ENCODE measurements around the gene TTC9B. TPM values are rescaled to one million over a fixed set of nuclear protein-coding genes. Genes with fewer than 3 reads are reported as not detected.

The TTC9B gene
- polyA plus RNA-seq, 2 of the 4 experiments (the other 2 are of a cell fraction): not detected

DNA sequence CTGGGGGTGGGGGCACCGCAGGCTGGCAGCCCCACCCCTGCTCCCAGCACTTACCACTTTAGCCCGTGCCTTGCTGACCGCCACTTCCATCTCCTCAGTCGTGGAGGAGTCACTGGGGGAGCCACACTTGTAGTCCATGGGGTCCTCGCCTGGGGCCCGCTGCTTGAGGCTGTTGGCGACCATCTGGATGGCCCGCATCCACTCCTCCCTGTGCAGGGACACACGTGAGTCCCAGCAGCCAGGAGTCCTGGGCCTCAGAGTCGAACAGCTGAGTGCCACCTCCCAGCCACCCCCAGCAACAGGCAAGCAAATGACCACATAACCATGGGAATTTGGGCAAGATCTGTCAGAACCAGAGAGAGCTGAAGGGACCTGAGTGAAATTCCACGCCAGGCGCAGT lies 24.3 kb upstream of the TTC9B start:
- CTCF ChIA-PET: interaction anchor here (0.7 to 1.8 kb wide), 6 partner anchors 10 to 103 kb away, joined by 3 to 8 read pairs (median 4); no protein-coding TSS in a partner anchor
- ATAC-seq: no peak
- no peaks in the 10 kb centered on the region for H3K9me3 ChIP-seq
- DNase-seq (ENCODE audit: low read depth in 1 of 2, low spot score in 1 of 2): no peak
- H3K4me2 ChIP-seq: no peak overlapping the region
- POLR2A ChIA-PET: no interaction called here
- FAIRE-seq: no peak
- 90% methylated on average over 12 of the region's 12 CpGs for WGBS (ENCODE audit: missing lambda C conversion rate)
- H3K4me3 ChIP-seq: no peak overlapping the region
- TF ChIP-seq FOSB (CRISPR knock-in tag; IDR thresholded peaks at IDR 0.05): no peak
- TF ChIP-seq HDAC2 (IDR thresholded peaks at IDR 0.05): no peak
- no peak for TF ChIP-seq PHF8 (IDR thresholded peaks at IDR 0.05; ENCODE audit: borderline replicate concordance, low read depth)
- no peak for TF ChIP-seq TP53 (CRISPR knock-in tag; IDR thresholded peaks at IDR 0.05)
- TF ChIP-seq CEBPB (IDR thresholded peaks at IDR 0.05): no peak
- TF ChIP-seq, protein P1, sequence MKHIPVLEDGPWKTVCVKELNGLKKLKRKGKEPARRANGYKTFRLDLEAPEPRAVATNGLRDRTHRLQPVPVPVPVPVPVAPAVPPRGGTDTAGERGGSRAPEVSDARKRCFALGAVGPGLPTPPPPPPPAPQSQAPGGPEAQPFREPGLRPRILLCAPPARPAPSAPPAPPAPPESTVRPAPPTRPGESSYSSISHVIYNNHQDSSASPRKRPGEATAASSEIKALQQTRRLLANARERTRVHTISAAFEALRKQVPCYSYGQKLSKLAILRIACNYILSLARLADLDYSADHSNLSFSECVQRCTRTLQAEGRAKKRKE (CRISPR knock-in tag; IDR thresholded peaks at IDR 0.05; ENCODE audit: low read depth): no peak
- no peak for TF ChIP-seq CTCF (IDR thresholded peaks at IDR 0.05)
- no peak for TF ChIP-seq MAX (IDR thresholded peaks at IDR 0.05)
- TF ChIP-seq RFX5 (IDR thresholded peaks at IDR 0.05): no peak
- TF ChIP-seq ZC3H11A (IDR thresholded peaks at IDR 0.05): no peak
- TF ChIP-seq TFCP2L1 (CRISPR knock-in tag; IDR thresholded peaks at IDR 0.05): no peak
- no peak for TF ChIP-seq EHF (CRISPR knock-in tag; IDR thresholded peaks at IDR 0.05)
- no peak for TF ChIP-seq CBX2 (IDR thresholded peaks at IDR 0.05; ENCODE audit: borderline replicate concordance, low read depth)
- TF ChIP-seq BCL3 (IDR thresholded peaks at IDR 0.05): no peak
- TF ChIP-seq EHMT2 (IDR thresholded peaks at IDR 0.05; ENCODE audit: low read depth): no peak
- TF ChIP-seq E2F6 (IDR thresholded peaks at IDR 0.05; ENCODE audit: borderline replicate concordance, low read depth): no peak
- no peaks in the 10 kb centered on the region for H3K4me1 ChIP-seq
- no peak overlapping the region for H3K27ac ChIP-seq

- no peak for FAIRE-seq
- no peaks in the 10 kb centered on the region for H3K4me1 ChIP-seq
- TF ChIP-seq ZFP36 (IDR thresholded peaks at IDR 0.05; ENCODE audit: borderline replicate concordance, partially characterized antibody): no peak
- no peak for TF ChIP-seq BHLHE40 (IDR thresholded peaks at IDR 0.05; ENCODE audit: low read depth, low read length)
- TF ChIP-seq FOSL2 (IDR thresholded peaks at IDR 0.05): no peak
- TF ChIP-seq FOSL2 (CRISPR knock-in tag; IDR thresholded peaks at IDR 0.05): no peak
- TF ChIP-seq SREBF2 (IDR thresholded peaks at IDR 0.05): no peak
- TF ChIP-seq NPAS2 (CRISPR knock-in tag; IDR thresholded peaks at IDR 0.05; ENCODE audit: borderline replicate concordance): no peak
- no peak for TF ChIP-seq TP53 (CRISPR knock-in tag; IDR thresholded peaks at IDR 0.05)
- H3K4me3 ChIP-seq: no peak overlapping the region
- no peaks in the 10 kb centered on the region for H3K9me3 ChIP-seq
- DNase-seq (ENCODE audit: low read depth in 1 of 2, low spot score in 1 of 2): no peak
- no peak overlapping the region for H3K27ac ChIP-seq
- H3K4me2 ChIP-seq: no peak overlapping the region
- WGBS (ENCODE audit: missing lambda C conversion rate): 95% methylated on average over 21 of the region's 21 CpGs
- ATAC-seq: 0 out of 6 replicates have a peak, but pooled peaks of 1 of the 2 experiments have one; percentile 6
- ChIA-PET POLR2A (no interaction called here), CTCF (interaction anchor here (0.7 to 1.8 kb wide), 7 partner anchors 10 to 102 kb away, joined by 3 to 8 read pairs (median 4); no protein-coding TSS in a partner anchor)
Observed at GRCh38 chr19:40241809-40242384, 23.7 kb upstream of the TTC9B start.

Data from A549 (cell line).